ENCODE data around the gene PGBD5.

The PGBD5 gene

GRCh38 chr1:230368363-230368762 lies 57.8 kb downstream of the PGBD5 start:
- TF ChIP-seq CTCF (conservative IDR thresholded peaks at IDR 0.05; ENCODE audit: low read length): no peak
- peak; percentile 17 for DNase-seq (ENCODE audit: low read depth)
- no peak overlapping the region for H3K4me3 ChIP-seq (ENCODE audit: low read length)

GRCh38 chr1:230366504-230366915 lies 59.6 kb downstream of the PGBD5 start:
- DNase-seq (ENCODE audit: low read depth): no peak
- TF ChIP-seq CTCF (conservative IDR thresholded peaks at IDR 0.05; ENCODE audit: low read length): no peak
- no peak overlapping the region for H3K4me3 ChIP-seq (ENCODE audit: low read length)

GRCh38 chr1:230365723-230366307 lies 60.3 kb downstream of the PGBD5 start:
- DNase-seq (ENCODE audit: low read depth): no peak
- no peak overlapping the region for H3K4me3 ChIP-seq (ENCODE audit: low read length)
- 0 out of 2 replicates have a peak, but pooled peaks have one; percentile 2 for TF ChIP-seq CTCF (conservative IDR thresholded peaks at IDR 0.05; ENCODE audit: low read length)

GRCh38 chr1:230362949-230363348 lies 63.2 kb downstream of the PGBD5 start:
- H3K4me3 ChIP-seq (ENCODE audit: low read length): no peak overlapping the region
- no peak for TF ChIP-seq CTCF (conservative IDR thresholded peaks at IDR 0.05; ENCODE audit: low read length)
- DNase-seq (ENCODE audit: low read depth): no peak

GRCh38 chr1:230361941-230362340 lies 64.2 kb downstream of the PGBD5 start:
- H3K4me3 ChIP-seq (ENCODE audit: low read length): no peak overlapping the region
- TF ChIP-seq CTCF (conservative IDR thresholded peaks at IDR 0.05; ENCODE audit: low read length): no peak
- DNase-seq (ENCODE audit: low read depth): no peak

GRCh38 chr1:230359992-230360668 lies 66.0 kb downstream of the PGBD5 start:
- peak; percentile 52 for DNase-seq (ENCODE audit: low read depth)
- TF ChIP-seq CTCF (conservative IDR thresholded peaks at IDR 0.05; ENCODE audit: low read length): no peak
- H3K4me3 ChIP-seq (ENCODE audit: low read length): no peak overlapping the region

Data from AG10803 (cell line).